Activated T-cell treated with anti-CD3 and anti-CD28 coated beads for 4 hours (primary cell): ENCODE data around the gene H1-8.

ENCODE experiments used
- DNase-seq: peaks from one replicate; pipeline ENCODE4 v3.0.0-alpha.2; 2020

The H1-8 gene

GRCh38 chr3:129576514-129577352, 33.8 kb downstream of the H1-8 start:
- peak; percentile 23 for DNase-seq

DNA sequence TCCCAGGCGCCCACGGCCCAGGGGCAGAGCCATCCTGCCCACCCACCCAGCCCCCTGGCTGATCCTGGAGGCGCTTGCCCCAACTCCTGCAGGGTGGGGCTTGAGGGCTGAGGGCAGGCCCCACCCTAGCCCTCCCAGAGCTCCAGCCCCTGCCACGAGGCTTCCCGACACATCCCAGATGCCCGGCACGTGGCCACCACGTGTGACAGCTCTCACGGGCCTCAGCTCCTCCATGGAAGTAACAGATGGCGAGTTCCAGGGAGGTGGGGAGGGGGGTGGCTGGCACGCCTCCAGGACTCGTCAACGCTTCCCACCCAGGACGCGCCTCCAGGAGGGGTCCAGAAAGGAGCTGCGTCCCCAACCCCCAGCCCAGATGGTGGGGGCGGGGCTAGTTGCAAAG, 34.4 kb downstream of the H1-8 start:
- no peak for DNase-seq

DNA sequence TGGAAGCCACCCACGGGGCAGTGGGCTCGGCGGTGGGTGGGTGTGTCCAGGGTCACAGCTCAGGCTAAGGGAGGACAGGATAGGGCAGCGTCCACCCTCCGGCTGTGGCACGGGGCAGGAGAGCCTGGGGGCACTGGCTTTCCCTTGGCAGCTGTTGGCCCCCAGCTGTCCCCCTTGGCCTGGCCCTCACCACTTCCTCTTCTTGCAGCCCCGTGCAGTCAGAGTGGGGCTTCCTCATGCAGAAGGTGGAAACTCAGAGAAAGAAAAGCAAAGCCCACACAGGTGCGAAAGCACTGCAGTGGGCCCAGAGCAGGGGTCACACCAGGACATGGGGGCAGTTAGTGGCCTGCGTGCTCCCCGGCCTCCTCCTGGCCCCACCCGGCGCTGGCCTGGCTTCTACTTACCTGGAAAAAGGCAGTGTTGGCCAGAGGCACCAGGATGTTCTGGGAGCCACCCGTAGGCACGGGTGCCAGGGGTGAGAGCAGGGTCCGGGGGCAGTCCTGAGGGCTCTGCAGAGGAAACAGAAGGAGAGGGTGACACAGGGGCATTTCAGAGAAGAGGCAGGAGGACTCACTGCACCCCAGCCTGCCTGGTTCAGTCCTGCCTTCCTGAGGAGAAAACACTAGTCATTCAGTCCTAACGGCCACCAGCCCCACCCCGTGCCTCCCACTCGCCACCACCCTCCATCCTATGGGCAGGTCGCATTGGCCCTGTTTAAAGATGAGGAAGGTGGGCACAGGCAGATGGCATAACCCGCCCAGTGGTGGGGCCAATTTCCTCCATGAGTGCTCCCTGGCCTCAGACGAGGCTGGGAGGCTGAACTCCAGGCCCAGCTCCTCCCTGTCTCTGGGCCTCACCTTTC, 35.2 kb downstream of the H1-8 start:
- no peak for DNase-seq

DNA sequence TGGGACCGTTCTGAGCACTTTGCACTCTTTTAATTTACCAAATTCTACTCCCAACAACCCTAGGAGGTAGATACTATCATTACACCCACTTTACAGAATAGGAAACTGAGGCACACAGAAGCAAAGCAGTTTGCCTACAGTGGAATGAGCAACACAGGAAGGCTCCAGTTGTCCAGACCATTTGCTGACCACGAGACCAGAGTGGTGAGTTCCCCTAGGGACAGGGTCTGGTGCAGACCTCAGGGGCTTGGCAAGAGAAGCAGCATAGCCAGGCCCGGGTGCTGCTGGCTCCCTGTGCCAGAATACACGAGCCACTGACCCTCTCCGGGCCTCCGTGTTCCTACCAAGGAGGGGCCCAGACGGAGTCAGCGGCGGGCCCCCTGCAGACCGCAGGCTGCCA, 37.0 kb downstream of the H1-8 start:
- no peak for DNase-seq

DNA sequence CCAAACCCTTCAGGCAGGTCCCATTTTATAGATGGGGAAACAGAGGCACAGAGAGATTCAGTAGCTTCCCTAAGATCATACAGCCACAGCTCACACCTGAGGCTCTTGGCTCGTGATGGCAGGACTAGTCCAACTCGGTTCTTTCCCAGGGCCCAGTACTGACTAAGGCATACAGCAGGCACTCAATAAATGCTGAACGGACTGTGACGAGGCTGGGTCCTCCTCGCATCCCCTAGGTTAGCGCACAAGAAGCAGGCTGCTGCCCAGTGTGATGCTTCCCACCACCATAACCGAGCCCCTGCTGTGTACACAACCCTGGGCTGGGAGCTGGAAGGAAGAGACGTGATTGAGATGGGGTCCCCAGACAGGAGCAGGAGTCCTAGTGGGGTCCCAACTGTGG, 38.6 kb downstream of the H1-8 start:
- DNase-seq, result no peak

DNA sequence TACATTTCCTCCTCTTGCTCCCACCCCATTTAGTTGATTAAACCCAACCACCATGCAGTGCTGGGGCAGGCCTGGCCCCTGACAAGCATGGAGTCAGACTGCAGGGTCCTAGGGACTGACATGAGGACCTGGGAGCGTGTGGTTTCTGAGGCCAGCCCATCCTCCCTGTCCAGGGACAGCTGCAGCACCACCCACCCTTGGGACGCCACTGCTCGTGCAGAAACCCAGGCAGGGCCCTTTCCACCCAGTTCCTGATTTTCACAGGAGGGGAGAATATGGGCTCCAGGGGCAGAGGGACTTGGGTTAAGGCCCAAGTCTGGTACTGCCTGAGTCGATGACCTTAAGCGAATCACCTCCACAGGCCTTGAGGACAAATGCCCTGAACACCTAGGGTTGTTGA, 39.8 kb downstream of the H1-8 start:
- DNase-seq, result no peak

DNA sequence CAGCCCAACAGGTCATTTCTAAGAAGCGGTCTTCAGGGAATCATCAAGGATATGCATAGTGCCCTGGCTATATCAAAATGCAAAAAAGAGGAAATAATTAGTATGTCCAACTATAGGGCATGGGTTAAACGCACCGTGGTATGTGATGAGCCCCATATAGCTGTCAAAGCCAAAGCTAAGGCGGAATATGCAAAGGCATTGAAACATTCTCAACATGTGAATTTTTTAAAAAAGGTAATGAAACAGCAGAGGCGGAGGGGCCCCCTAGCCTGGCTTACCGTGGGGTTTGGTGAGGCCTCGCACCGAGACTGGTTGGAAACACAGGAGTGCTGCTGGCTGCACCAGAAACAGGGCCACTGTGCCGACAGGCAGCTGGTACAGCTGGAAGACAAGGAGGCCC, 40.3 kb downstream of the H1-8 start:
- DNase-seq, result no peak

DNA sequence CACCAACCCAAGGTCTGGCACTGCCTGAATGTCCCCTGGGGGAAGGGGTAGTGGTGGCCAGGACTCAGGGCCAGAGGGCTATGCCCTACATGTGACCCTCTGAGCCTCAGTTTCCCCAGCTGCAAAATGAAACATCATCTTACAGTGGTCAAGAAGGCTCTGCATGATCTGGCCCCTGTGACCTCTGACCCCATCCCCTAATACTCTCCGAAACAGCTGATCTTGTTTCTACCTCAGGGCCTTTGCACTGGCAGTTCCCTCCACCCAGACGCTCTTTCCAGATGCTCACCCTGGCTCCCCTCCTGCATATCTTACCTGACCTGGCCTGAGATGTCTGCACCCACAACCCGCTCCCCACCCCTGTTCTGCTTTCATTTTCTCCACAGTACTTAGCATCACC, 41.7 kb downstream of the H1-8 start:
- no peak for DNase-seq

DNA sequence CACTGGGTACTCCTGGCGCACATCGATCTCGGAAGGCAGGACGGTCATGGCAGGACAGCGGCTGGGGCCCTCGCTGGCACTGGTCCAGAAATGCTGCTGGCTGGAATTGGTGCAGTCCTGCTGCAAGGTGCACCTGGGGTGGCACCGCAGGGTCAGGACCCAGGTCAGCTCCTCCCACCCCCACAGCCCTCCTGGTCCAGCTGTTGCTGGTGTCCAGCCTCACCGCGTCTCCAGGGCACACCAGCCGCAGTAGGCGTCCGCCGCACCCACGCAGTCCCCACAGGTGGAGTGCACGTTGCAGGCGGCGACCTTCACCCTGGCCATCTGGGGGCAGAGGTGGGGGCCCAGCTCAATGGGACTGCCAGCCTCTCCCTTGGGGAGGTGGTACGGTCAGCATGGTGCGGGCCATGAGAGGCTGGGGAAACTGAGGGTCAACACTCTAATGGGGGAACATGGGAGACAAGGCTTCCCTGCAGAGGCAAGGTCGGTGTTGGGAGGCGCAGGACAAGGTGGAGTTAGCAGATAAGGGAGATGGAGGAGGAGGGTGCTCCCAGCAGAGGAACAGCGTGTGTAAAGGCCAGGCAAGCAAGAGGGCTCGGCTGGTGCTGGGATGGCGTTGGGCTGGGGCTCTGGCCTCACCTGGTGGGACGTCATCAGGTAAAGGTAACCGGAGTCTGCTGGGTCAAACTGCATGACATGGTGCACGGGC, 43.1 kb downstream of the H1-8 start:
- DNase-seq, result no peak

DNA sequence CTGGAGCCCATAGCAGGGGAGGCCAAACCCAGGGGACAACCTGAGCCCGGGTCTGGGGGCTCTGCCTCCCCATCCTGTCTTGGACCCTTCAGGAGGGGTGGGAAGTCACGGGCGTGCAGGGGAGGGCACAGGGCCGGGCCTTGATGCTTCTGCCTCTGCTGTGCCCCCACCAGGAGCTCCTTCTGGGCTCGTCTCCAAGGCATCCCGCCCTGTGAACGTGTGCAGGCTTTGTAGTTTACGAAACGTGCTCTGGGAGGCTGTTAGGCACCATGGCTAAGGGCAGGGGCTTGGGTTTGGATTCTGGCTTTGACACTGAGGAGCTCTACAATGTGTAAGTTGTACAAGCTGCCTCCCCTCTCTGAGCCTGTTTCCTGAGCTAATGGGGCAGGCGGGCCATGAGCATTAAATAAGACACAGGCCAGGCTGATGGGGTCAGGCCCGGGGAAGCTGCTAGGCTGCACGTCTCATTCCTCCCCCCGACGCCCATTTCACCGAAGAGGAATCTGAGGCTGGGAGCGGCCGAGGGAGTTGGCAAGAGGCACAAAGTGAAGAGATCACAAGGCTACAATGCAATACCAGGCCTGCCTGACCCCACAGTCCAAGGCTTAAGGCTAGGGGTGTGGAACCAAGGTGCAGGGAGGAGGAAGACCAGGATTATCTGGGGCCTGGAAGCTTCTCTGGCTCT, 43.9 kb downstream of the H1-8 start:
- no peak for DNase-seq

- DNase-seq, result no peak
These were observed 44.7 kb downstream of the H1-8 start for GRCh38 chr3:129587566-129588210.

GRCh38 chr3:129590215-129590614, 47.2 kb downstream of the H1-8 start:
- no peak for DNase-seq

- no peak for DNase-seq
These were observed 49.0 kb downstream of the H1-8 start for GRCh38 chr3:129591932-129592331.

DNA sequence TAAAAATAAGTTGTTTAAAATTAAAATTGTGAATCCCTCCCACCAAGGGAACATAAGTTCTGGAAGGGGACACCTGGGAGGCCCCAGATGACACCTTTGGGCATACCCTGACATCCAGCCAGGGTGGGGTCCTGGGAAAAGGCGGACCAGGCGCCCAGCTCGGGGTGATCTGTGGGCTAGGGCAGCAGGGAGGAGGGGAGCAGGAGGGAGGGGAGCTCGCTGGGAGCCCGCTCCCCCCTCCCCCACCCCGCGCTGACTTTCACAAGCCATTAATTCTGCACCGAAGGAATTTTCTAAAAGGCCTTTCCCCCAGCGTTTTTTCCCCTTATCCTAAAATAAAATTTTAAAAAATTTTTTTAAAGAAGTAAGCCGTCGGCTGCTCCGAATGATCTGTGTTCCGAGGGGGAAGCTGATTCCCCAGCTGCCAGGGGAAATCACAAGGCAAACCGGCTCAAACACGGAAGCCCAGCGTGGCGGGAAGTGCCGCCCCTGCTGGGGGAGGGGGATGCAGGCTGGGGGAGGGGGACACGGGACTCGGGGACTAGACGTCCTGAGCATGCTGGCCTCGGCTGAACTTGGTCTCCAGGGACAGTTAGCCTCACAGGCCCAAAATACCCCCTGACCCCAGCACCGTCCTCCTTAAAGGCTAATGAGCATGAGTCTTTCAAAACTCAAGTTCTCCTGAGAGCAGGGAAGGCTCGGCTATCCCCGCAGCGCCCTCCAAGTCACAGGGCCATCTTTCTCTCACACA, 49.6 kb downstream of the H1-8 start:
- DNase-seq, result no peak

DNA sequence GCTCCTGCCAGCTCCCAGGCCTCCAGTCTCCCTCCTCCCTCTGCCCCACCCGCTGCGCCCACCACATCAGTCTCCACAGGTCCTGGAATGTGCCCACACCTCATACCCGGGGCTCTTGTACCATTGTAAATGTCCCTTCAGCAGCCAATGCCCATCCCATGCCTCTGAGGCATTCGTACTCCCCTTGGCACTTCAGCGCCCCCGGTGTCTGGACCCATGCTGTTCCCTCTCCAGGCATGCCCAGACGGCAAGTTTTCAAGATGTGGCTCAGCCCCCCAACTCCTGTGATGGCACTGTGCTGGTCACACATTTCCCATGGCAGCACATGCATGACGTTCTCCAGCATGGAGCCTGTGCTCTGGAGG, 50.2 kb downstream of the H1-8 start:
- no peak for DNase-seq

GRCh38 chr3:129593595-129594339, 50.8 kb downstream of the H1-8 start:
- DNase-seq, result no peak

GRCh38 chr3:129594409-129594808, 51.4 kb downstream of the H1-8 start:
- DNase-seq, result no peak

DNA sequence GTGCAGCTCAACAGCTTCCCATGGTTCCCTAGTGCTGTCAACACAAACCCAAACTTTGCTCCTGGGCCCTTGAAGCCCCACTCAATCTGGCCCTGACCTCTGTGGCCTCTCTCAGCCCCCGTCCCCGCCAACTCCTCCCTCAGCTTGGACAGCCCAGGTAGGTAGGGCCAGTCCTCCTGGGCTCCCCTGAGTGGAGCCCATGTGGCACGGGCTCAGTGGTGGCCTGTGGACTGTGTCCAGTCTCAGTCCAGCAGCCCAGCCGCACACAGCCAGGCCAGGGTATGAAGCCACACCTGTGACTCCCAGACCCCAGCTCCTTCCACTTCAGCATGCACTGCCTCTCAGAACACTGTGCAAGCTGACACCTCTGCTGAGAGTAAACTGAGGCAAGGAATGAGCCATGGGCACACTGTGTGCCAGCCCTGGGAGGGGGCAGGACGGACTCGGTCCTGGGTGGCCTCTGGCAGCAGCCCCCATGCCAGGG, 52.0 kb downstream of the H1-8 start:
- no peak for DNase-seq

GRCh38 chr3:129595544-129596193, 52.7 kb downstream of the H1-8 start:
- no peak for DNase-seq
